Endothelial cell (in vitro differentiated cells): ENCODE results near the gene PEBP1. TPM values are rescaled to one million over a fixed set of nuclear protein-coding genes. Genes with fewer than 3 reads are reported as not detected.
A peak's percentile ranks its signal among the peaks of the same experiment; 100 is the strongest.

ENCODE experiments used
- DNase-seq: peaks from one replicate; pipeline ENCODE4 v3.0.0; 2021; ENCODE audit warnings: low spot score
- H3K27ac Mint-ChIP-seq: one replicate; pipeline ENCODE4 v1.8.0; 2021; ENCODE audit warnings: mixed read lengths, inconsistent platforms; ENCODE audit not compliant: unreplicated experiment
- H3K27me3 Mint-ChIP-seq: one replicate; pipeline ENCODE4 v1.8.0; 2021; ENCODE audit warnings: mild to moderate bottlenecking, moderate library complexity, mixed read lengths, inconsistent platforms; ENCODE audit not compliant: unreplicated experiment
- H3K36me3 Mint-ChIP-seq: one replicate; pipeline ENCODE4 v1.8.0; 2021; ENCODE audit warnings: mild to moderate bottlenecking, low read depth, mixed read lengths, inconsistent platforms; ENCODE audit not compliant: unreplicated experiment
- H3K4me1 Mint-ChIP-seq: one replicate; pipeline ENCODE4 v1.8.0; 2021; ENCODE audit warnings: mild to moderate bottlenecking, mixed read lengths, inconsistent platforms; ENCODE audit not compliant: unreplicated experiment
- H3K4me3 Mint-ChIP-seq: one replicate; pipeline ENCODE4 v1.8.0; 2021; ENCODE audit warnings: mild to moderate bottlenecking, mixed read lengths, inconsistent platforms; ENCODE audit not compliant: unreplicated experiment
- H3K9me3 Mint-ChIP-seq: one replicate; pipeline ENCODE4 v1.8.0; 2021; ENCODE audit warnings: mixed read lengths, inconsistent platforms; ENCODE audit not compliant: unreplicated experiment
- CTCF ChIP-seq: fragments of 200-600 bp; sonication (generic); IDR thresholded peaks from one replicate; pipeline ENCODE4 v1.5.0; 2021; ENCODE audit warnings: antibody characterized with exemption; ENCODE audit not compliant: unreplicated experiment
- total RNA-seq: library from RNA; stranded (reverse); fragmentation: NEBNext Ultra II Directional; extraction: Animal tissue kit (Norgen Biotek cat#: 25700); gene quantifications from one replicate; pipeline ENCODE4 v1.2.1, GENCODE V29; 2021; ENCODE audit not compliant: unreplicated experiment

PEBP1 gene
- total RNA-seq, 1 donor from 2014 or later: 138 TPM

- Mint-ChIP-seq H3K27ac (no peak overlapping the region), H3K4me1 (no peaks in the 10 kb centered on the region), H3K9me3 (no peaks in the 10 kb centered on the region), H3K4me3 (no peak overlapping the region), H3K36me3 (peaks cover 8% of the 10 kb centered on the region), H3K27me3 (no peaks in the 10 kb centered on the region)
- TF ChIP-seq CTCF: no peak
- no peak for DNase-seq
These were observed 14.7 kb downstream of the PEBP1 start for GRCh38 chr12:118150625-118151024.

DNA sequence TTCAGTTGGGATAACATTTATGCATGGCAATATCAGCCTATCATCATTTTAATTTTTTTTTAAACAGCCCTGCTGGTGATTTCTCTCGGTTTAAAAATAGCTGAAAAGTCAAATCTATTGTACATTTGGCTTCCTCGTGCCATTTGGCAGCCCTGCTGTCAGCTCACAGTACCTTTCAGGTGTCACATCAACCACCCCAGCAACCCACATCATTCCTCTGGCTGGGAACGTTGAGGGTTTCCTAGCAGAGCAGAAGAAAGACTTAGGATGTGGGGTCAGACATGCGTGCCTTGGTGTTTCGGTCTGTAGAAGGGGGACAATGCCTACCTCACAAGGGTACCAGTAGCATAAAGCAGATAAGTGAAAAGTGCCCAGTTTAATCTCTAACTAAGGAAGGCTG is 15.8 kb downstream of the PEBP1 start:
- no peak overlapping the region for H3K4me3 Mint-ChIP-seq
- TF ChIP-seq CTCF: no peak
- H3K36me3 Mint-ChIP-seq: peaks cover 4% of the 10 kb centered on the region
- no peaks in the 10 kb centered on the region for H3K9me3 Mint-ChIP-seq
- H3K27me3 Mint-ChIP-seq: no peaks in the 10 kb centered on the region
- DNase-seq: no peak
- H3K27ac Mint-ChIP-seq: no peak overlapping the region
- H3K4me1 Mint-ChIP-seq: no peaks in the 10 kb centered on the region

- Mint-ChIP-seq H3K36me3 (peaks cover 9% of the 10 kb centered on the region), H3K4me3 (no peak overlapping the region), H3K27ac (no peak overlapping the region), H3K4me1 (no peaks in the 10 kb centered on the region), H3K9me3 (no peaks in the 10 kb centered on the region), H3K27me3 (no peaks in the 10 kb centered on the region)
- no peak for TF ChIP-seq CTCF
- DNase-seq: no peak
These were observed 24.6 kb downstream of the PEBP1 start for GRCh38 chr12:118160536-118160935.

DNA sequence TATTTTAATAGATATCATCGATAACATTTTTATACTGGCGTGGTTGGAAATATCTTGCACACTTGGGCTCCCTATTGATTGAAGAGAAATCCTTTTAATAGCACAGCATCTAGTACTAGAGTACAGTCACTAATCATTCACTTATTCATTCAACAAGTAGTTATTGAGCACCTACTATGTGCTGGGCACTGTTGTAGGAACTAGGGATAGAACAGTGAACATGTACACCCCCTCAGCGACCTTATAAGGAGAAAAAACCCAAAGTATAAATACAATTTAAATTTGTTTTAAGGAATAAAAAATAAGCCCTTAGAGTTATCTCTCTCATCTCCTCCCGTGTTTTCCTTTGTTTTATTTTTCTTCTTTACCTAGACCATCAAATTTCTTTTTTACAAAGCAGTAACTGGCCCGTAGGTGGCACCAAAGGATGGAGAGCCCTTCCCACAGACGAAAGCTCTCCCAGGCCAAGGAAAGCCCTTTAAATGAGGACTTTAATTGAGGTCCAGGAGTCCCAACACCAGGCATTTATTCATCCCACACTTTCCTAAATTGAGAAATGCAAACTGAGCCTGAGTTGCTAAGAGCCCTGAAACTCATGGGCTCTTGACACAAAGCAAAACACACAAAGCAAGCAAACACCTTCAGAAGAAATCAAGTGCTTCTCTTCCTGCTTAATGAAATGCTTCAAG is 29.0 kb downstream of the PEBP1 start:
- Mint-ChIP-seq H3K4me3 (no peak overlapping the region), H3K4me1 (peaks cover 5% of the 10 kb centered on the region), H3K27ac (no peak overlapping the region), H3K9me3 (no peaks in the 10 kb centered on the region), H3K36me3 (peaks cover 4% of the 10 kb centered on the region), H3K27me3 (no peaks in the 10 kb centered on the region)
- DNase-seq: peak; percentile 40
- TF ChIP-seq CTCF: peak; percentile 31

DNA sequence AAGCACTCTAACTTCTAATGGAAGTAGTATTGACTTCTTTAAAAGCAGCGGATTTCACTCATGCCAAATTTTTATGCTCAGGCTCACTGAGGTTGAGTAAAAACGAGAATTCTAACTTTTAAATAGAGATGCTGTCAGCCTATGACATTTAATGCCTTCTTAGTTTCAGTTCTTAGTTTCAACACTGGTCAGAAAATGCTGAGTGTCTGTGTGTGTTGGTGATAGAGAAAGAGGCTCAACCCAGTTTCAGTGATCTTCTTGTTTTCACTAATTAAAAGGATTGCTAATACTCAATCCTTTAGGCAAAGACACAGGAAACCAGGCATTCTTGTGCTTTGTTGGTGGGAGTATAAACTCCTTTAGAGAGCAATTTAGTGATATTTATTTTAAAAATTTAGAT is 31.0 kb downstream of the PEBP1 start:
- TF ChIP-seq CTCF: no peak
- Mint-ChIP-seq H3K27me3 (no peaks in the 10 kb centered on the region), H3K4me3 (no peak overlapping the region), H3K9me3 (no peaks in the 10 kb centered on the region), H3K36me3 (peaks cover 3% of the 10 kb centered on the region), H3K27ac (no peak overlapping the region), H3K4me1 (peaks cover 8% of the 10 kb centered on the region)
- no peak for DNase-seq
